HT-29 (cell line): ENCODE data around the gene RPS29. TPM values are rescaled to one million over a fixed set of nuclear protein-coding genes. Genes with fewer than 3 reads are reported as not detected.
"Not testable (repeated sequence)": the region's sequence is repeated elsewhere in the genome, so short reads cannot be mapped to it uniquely, and the experiment has no call there.

Source experiments
- DNase-seq: peaks from one replicate; pipeline ENCODE4 v3.0.0-alpha.2; 2015; ENCODE audit warnings: low spot score
- total RNA-seq: library from RNA; depleted of rRNA; stranded (reverse); fragments of >200 nt; shearing (Covaris generic); gene quantifications from 2 replicates; pipeline ENCODE4 v1.2.3, GENCODE V29; 2014; rRNA removed

RPS29 gene
- 1,194 and 1,378 TPM in 2 replicates for total RNA-seq

- DNase-seq, result peak; percentile 97
Measured at GRCh38 chr14:49585803-49586672, at the start of gene RPS29. Gene RPS29, minus strand, starts transcription at chr14:49586380. Its CDS starts 34 bp downstream, at chr14:49586346.

GRCh38 chr14:49634547-49635334 lies 48.6 kb upstream of the RPS29 start, which contains the start of gene DNAAF2:
Gene DNAAF2, minus strand, starts transcription at chr14:49635244. Its CDS starts 95 bp downstream, at chr14:49635149.
- DNase-seq, result peak; percentile 76

- DNase-seq, result peak; percentile 86
Measured at GRCh38 chr14:49633640-49634546, 47.7 kb upstream of the RPS29 start.

- DNase-seq, result peak; percentile 20
Measured at GRCh38 chr14:49623941-49624839, 38.0 kb upstream of the RPS29 start.

- no peak for DNase-seq
Measured at GRCh38 chr14:49623387-49623786, 37.2 kb upstream of the RPS29 start.

GRCh38 chr14:49622022-49622607 lies 35.9 kb upstream of the RPS29 start:
- DNase-seq, result peak; percentile 30

- DNase-seq, result peak; percentile 49
Measured at GRCh38 chr14:49621114-49621881, 35.1 kb upstream of the RPS29 start.

- DNase-seq, result peak; percentile 95
Measured at GRCh38 chr14:49620182-49621113, 34.3 kb upstream of the RPS29 start, which contains the start of the genes MGAT2 and RPL36AL. Gene MGAT2, plus strand, starts transcription at chr14:49620799. Its CDS starts 470 bp downstream, at chr14:49621269. Gene RPL36AL, minus strand, starts transcription at chr14:49620626. Its CDS starts 1,522 bp downstream, at chr14:49619104.

GRCh38 chr14:49619730-49620129 lies 33.5 kb upstream of the RPS29 start:
- no peak for DNase-seq

- DNase-seq, result not testable (repeated sequence)
Measured at GRCh38 chr14:49619273-49619672, 33.1 kb upstream of the RPS29 start.

- DNase-seq, result no peak
Measured at GRCh38 chr14:49617852-49618519, 31.8 kb upstream of the RPS29 start.

GRCh38 chr14:49615776-49616175 lies 29.6 kb upstream of the RPS29 start:
- no peak for DNase-seq

- no peak for DNase-seq
Measured at GRCh38 chr14:49614196-49614595, 28.0 kb upstream of the RPS29 start.

GRCh38 chr14:49612671-49613070 lies 26.5 kb upstream of the RPS29 start:
- no peak for DNase-seq

- no peak for DNase-seq
Measured at GRCh38 chr14:49612251-49612650, 26.1 kb upstream of the RPS29 start.

GRCh38 chr14:49607583-49607982 lies 21.4 kb upstream of the RPS29 start:
- no peak for DNase-seq
